Omental fat pad (tissue), 4 donors: ENCODE measurements around the gene HDAC11. TPM values are rescaled to one million over a fixed set of nuclear protein-coding genes. Genes with fewer than 3 reads are reported as not detected.

ENCODE experiments used
- ATAC-seq: fragments of 150-250 bp; one replicate; pipeline ENCODE4 v1.9.1; 2016; ENCODE audit warnings: mild to moderate bottlenecking, moderate library complexity; ENCODE audit not compliant: low FRiP score
- DNase-seq: peaks from one replicate; pipeline ENCODE4 v3.0.0-alpha.2; 2019; ENCODE audit warnings: low spot score
- CTCF ChIP-seq, 3 donors: fragments of 450-650 bp; IDR thresholded peaks; one replicate each; pipeline ENCODE4 v1.5.1; 2016 to 2017; ENCODE audit warnings: antibody characterized with exemption in 3 of 3, mild to moderate bottlenecking in 3 of 3, moderate library complexity in 2 of 3
- total RNA-seq, 4 donors: library from RNA; depleted of rRNA; stranded (reverse); fragments of >200 nt; gene quantifications; one replicate each; pipeline ENCODE4 v1.1.0, GENCODE V29; 2016

Gene HDAC11
- total RNA-seq, 4 donors from 2014 or later, result 5.9 to 22.2 (median 9.3) TPM

DNA sequence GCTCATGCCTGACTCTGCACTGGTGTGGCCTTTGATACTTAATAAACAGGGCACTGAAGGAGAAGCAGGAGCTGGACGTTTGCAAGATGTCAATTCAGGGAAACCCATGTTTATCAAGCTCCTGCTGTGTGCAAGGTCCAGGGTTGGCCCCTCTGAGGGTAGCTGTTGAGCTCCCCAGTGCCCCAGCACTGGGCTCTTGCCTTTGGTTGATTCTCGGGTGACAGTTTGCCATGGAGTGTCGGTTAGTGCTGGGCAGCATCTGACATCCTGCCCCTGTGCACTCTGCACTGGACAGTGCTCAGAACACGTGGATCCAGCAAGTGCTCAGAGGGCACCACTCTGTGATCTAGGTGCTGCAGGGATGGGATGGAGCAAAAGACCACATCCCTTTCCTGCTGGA lies 7.3 kb downstream of the HDAC11 start:
- DNase-seq (no peak), ATAC-seq (no peak)
- no peak for TF ChIP-seq CTCF (IDR thresholded peaks at IDR 0.05)

DNA sequence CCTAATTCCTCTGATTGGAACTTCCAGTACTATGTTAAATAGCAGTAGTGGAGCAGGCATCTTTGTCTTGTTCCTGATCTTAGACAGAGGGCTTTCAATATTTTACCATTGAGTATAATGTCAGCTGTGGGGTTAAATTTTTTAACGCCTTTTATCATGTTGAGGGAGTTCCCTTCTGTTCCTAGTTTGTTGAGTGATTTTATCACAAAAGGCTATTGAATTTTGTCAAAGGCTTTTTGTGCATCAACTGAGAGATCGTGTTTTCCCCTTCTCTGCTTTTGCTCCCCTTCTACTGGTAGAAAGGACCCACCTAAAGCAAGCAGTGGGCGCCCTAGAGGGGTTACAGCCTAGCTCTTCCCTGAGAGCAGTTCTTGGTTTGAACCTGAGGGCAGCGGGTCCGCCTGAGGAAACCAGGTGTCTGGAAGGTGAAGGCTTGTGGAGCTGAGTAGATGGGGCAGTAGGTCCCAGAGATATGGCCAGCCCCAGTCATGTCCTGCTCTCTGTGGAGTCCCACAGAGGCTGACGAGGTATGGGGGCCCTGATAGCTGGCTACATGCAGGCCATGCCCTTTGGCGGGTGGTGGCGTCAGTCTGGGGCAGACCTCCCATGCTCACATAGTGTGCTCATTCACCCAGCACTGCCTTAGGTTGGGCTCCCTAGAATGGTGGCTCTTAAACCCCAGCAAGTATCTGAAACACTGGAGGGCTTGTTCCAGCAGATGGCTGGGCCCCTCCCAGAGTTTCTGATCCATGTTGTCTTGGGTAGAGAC lies 11.3 kb downstream of the HDAC11 start:
- ATAC-seq, result no peak
- no peak for TF ChIP-seq CTCF (IDR thresholded peaks at IDR 0.05)
- DNase-seq, result no peak

DNA sequence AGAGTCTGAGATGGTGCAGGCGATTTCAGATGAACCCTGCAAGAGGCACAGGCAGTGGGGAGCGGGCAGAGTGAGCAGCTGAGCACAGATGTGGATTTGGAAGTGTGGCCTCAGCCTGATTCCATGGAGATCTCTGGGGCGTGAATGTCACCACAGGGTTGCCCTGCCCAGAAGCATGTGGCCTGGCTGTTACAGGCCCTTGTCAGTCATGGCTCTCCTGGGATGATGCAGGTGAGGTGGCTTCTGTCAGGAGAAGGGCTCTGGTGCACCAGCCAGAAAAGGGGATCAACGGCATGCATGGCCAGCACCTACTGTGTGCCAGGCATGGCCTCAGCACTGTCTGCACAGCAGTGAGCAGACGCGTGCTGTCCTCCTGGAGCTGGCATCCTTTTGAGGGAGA lies 11.9 kb downstream of the HDAC11 start:
- ATAC-seq (no peak), DNase-seq (no peak)
- no peak for TF ChIP-seq CTCF (IDR thresholded peaks at IDR 0.05)

DNA sequence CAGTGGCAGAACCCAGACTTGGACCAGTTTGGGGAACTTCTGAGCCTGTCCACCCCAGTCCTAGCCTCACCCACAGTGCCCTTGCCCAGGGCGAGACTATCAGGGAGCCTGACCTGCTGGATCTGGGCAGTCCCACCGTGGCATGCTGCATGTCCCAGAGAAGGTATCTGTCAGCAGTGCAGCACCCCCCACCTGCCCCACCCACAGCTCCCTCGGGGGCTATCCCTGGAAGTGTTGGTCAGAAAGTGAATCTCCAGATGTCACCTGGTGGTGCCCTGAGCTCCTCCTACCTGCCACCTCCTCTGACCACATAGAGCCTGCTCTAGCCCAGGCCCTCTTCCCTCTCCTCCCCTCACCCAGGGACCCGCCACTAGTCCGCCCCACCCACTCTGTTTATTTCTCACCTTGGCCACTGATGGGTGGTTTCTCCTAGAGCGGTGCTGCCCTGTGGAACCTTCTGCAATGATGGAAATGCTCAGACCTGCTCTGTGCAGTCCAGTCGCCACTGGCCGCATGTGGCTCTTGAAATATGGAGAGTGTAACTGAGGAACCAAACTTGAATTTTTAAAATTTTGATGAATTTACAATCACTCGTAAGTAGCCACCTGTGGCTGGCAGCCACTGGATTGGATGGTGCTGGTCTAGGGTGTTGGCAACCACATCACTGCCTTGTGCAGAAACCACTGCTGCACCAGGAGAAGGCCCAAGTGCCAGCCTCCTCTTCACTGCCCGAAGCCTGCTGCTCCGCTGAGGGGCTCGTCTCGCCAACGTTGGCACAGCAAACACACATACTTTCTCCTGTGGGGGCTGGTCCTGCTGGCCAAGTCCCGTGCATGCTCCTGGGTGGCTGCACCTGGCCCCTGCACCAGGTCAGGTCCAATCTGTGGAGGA lies 13.1 kb downstream of the HDAC11 start:
- DNase-seq (no peak), ATAC-seq (no peak)
- TF ChIP-seq CTCF (IDR thresholded peaks at IDR 0.05), result no peak

DNA sequence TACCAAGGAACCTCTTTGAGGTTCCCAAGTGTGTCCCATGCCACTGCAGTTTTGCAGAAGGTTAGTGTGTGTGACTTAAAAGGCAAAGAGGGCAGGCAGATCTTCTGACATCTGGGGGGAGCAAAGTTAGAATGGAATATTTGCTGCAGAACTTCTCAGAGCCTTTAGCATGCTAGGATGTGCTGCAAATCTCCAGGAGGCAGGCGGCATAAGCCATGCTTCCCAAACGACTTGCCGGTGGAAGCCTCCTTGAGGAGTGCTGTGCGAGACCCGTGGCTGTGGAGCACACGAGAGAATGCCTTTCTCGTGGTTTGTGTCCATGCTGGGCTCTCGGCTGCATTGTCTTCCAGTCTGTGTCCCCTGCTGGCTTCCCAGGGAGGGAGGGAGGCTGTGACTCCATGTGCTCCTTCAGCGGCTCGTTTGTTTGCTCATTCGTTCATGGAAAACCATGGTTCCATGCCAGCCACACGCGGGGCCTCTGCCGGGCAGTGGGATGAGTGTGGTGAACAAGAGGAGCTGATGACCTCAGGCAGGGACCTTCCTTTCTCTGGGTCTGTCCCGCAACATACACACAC lies 13.8 kb downstream of the HDAC11 start:
- no peak for DNase-seq
- no peak for ATAC-seq
- TF ChIP-seq CTCF (IDR thresholded peaks at IDR 0.05), result no peak

- no peak for TF ChIP-seq CTCF (IDR thresholded peaks at IDR 0.05)
- no peak for DNase-seq
Observed at GRCh38 chr3:13494463-13495350, 14.6 kb downstream of the HDAC11 start.

More at GRCh38 chr3:13494463-13495350, 14.6 kb downstream of the HDAC11 start:
- ATAC-seq, result no peak
